ENCODE measurements around the gene CLEC2D. TPM values are rescaled to one million over a fixed set of nuclear protein-coding genes. Genes with fewer than 3 reads are reported as not detected.
"Not testable (repeated sequence)": the region's sequence is repeated elsewhere in the genome, so short reads cannot be mapped to it uniquely, and the experiment has no call there.

CLEC2D gene
- total RNA-seq, 1 donor from 2014 or later, result 20.7 TPM

GRCh38 chr12:9710584-9711375, 41.3 kb downstream of the CLEC2D start:
- Mint-ChIP-seq H3K4me1 (peaks cover 4% of the 10 kb centered on the region), H3K4me3 (no peak overlapping the region), H3K9me3 (peaks cover 11% of the 10 kb centered on the region), H3K27me3 (ENCODE audit: low read depth) (no peaks in the 10 kb centered on the region), H3K27ac (no peak overlapping the region), H3K36me3 (no peaks in the 10 kb centered on the region)
- no peak for DNase-seq (ENCODE audit: low spot score in 2 of 2, unreplicated experiment in 2 of 2)
- TF ChIP-seq CTCF (IDR thresholded peaks at IDR 0.05; ENCODE audit: unreplicated experiment), result no peak

GRCh38 chr12:9711664-9712063, 42.2 kb downstream of the CLEC2D start:
- peaks cover 4% of the 10 kb centered on the region for H3K4me1 Mint-ChIP-seq
- H3K9me3 Mint-ChIP-seq, result peaks cover 2% of the 10 kb centered on the region
- DNase-seq (ENCODE audit: low spot score in 2 of 2, unreplicated experiment in 2 of 2), result no peak

GRCh38 chr12:9713032-9713558, 43.6 kb downstream of the CLEC2D start:
- H3K4me1 Mint-ChIP-seq; DNase-seq (ENCODE audit: low spot score in 2 of 2, unreplicated experiment in 2 of 2); H3K27ac Mint-ChIP-seq; H3K36me3 Mint-ChIP-seq; H3K27me3 Mint-ChIP-seq (ENCODE audit: low read depth); H3K4me3 Mint-ChIP-seq; H3K9me3 Mint-ChIP-seq: not testable (repeated sequence)

More at GRCh38 chr12:9711664-9712063, 42.2 kb downstream of the CLEC2D start:
- Mint-ChIP-seq H3K4me3 (no peak overlapping the region), H3K27me3 (ENCODE audit: low read depth) (no peaks in the 10 kb centered on the region), H3K27ac (no peak overlapping the region), H3K36me3 (no peaks in the 10 kb centered on the region)
- no peak for TF ChIP-seq CTCF (IDR thresholded peaks at IDR 0.05; ENCODE audit: unreplicated experiment)

DNA sequence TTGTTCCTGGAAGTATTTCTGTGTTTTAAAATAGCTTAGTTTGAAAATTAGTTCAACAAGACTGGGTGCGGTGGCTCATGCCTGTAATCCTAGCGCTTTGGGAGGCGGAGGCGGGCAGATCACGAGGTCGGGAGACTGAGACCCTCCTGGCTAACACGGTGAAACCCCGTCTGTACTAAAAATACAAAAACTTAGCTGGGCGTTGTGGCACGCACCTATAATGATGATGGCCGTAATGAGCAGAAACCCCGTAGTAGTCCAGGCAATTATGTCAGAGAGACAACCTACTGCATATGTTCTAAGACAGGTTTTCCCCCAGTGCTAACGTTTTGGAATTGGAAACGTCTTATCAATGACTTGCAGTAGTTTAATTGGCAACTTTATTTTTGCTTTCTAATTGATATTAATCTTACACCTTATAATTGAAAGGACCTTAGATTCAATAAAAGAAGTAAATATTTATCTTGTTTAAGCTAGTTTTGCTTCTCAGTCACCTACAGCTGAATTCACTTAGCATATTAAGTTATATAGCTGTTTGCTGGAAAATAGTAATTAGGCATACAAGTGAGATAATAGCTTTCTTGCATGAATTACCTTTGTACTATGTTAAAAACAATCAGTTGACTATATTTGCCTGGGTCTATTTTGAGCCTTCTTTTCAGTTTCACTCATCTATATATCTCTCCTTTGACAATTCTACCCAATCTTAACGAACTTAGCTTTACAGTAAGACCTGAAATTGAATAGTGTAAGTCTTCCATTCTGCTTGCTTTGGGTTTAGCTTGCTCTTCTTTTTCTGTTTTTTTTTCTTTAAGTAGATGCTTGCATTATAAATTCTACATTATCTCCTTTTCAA, 47.8 kb downstream of the CLEC2D start:
- Mint-ChIP-seq H3K4me1 (peaks cover 15% of the 10 kb centered on the region), H3K27ac (no peak overlapping the region), H3K4me3 (no peak overlapping the region), H3K36me3 (no peaks in the 10 kb centered on the region), H3K27me3 (ENCODE audit: low read depth) (no peaks in the 10 kb centered on the region), H3K9me3 (no peaks in the 10 kb centered on the region)
- DNase-seq (ENCODE audit: low spot score in 2 of 2, unreplicated experiment in 2 of 2), result no peak
- no peak for TF ChIP-seq CTCF (IDR thresholded peaks at IDR 0.05; ENCODE audit: unreplicated experiment)

- Mint-ChIP-seq H3K36me3 (no peaks in the 10 kb centered on the region), H3K4me1 (peaks cover 21% of the 10 kb centered on the region), H3K27me3 (ENCODE audit: low read depth) (no peaks in the 10 kb centered on the region), H3K27ac (no peak overlapping the region), H3K9me3 (no peaks in the 10 kb centered on the region), H3K4me3 (no peak overlapping the region)
- no peak for DNase-seq (ENCODE audit: low spot score in 2 of 2, unreplicated experiment in 2 of 2)
- no peak for TF ChIP-seq CTCF (IDR thresholded peaks at IDR 0.05; ENCODE audit: unreplicated experiment)
These were observed 49.5 kb downstream of the CLEC2D start for GRCh38 chr12:9718968-9719367.

DNA sequence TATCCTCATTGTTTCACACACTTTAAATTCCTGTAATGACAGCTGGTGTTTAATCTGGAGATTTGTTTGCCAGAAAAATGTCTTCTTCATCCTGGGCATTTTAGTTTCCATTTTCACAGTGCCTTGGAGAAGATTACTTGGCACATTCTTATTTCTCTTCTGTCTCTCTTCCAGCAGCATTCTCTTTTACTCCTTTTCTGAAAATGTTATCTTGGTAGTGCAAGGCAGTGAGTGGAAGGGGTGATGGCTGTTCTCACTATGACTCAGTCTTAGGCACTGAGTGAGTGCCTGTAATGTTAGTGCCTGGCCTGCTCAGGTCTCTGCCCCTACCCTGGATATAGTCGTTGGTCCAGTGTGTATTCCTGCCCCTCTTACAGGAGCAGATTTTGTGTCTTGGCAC, 50.3 kb downstream of the CLEC2D start:
- no peaks in the 10 kb centered on the region for H3K27me3 Mint-ChIP-seq (ENCODE audit: low read depth)
- no peak overlapping the region for H3K4me3 Mint-ChIP-seq
- H3K4me1 Mint-ChIP-seq, result peaks cover 21% of the 10 kb centered on the region
- H3K9me3 Mint-ChIP-seq, result peaks cover 6% of the 10 kb centered on the region
- no peak overlapping the region for H3K27ac Mint-ChIP-seq
- H3K36me3 Mint-ChIP-seq, result no peaks in the 10 kb centered on the region
- TF ChIP-seq CTCF (IDR thresholded peaks at IDR 0.05; ENCODE audit: unreplicated experiment), result no peak
- no peak for DNase-seq (ENCODE audit: low spot score in 2 of 2, unreplicated experiment in 2 of 2)

Measured in mesothelial cell of epicardium (in vitro differentiated cells).